Smooth muscle cell of the umbilical artery (primary cell): Measurements from ENCODE around the gene MGAT5. TPM values are rescaled to one million over a fixed set of nuclear protein-coding genes. Genes with fewer than 3 reads are reported as not detected.

Experiments used
- total RNA-seq: library from RNA; depleted of rRNA; stranded (reverse); fragments of >200 nt; gene quantifications from 2 replicates; pipeline ENCODE4 v1.2.3, GENCODE V29; 2014

MGAT5 gene
- 58.5 and 104 TPM in 2 replicates for total RNA-seq

DNA sequence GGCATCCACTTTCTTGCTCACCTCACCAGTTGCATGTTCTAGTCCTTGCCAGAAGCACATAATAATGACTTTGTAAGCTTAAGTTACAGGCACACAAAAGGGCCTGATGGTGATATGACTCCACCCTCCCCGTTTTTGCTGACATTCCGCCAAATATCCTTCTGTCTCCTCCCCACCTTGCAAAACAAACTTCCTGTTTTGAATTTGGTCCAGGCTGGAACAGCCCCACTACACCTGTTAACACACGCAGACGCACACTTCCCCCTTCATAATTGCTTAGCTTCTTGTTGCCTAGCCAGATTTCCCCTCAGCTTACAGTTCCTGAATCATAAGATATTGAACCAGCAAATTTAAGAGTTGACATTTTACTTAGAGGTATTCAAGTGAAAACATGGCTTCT, at the start of gene MGAT5:
Gene MGAT5, plus strand, starts transcription at position 269 of the 400 bp plus-strand sequence. CDS start 332 bp downstream, outside the sequence.

